ENCODE measurements around the gene ARHGAP18. TPM values are rescaled to one million over a fixed set of nuclear protein-coding genes. Genes with fewer than 3 reads are reported as not detected.

Gene ARHGAP18
- total and polyA plus RNA-seq, 4 experiments from 2014 or later, result 2.3 to 4.6 (median 4.0) TPM

GRCh38 chr6:129647044-129647443, 62.9 kb downstream of the ARHGAP18 start:
- H3K27me3 Mint-ChIP-seq, result no peaks in the 10 kb centered on the region
- Histone ChIP-seq H3K9me3 (ENCODE audit: control insufficient read depth in 1 of 2, low read length in 2 of 2) (no peaks in the 10 kb centered on the region), H3K4me1 (ENCODE audit: insufficient read depth, low read length) (no peaks in the 10 kb centered on the region), H3K27me3 (ENCODE audit: insufficient read depth, low read length) (no peaks in the 10 kb centered on the region), H3K36me3 (ENCODE audit: insufficient read depth, low read length) (no peaks in the 10 kb centered on the region), H3K4me3 (ENCODE audit: low read length in 2 of 2) (no peak overlapping the region), H3K27ac (ENCODE audit: low read depth, low read length) (no peak overlapping the region)
- DNase-seq, result no peak
- no peaks in the 10 kb centered on the region for H3K9me3 Mint-ChIP-seq
- H3K4me3 Mint-ChIP-seq, result no peak overlapping the region
- CTCF ChIA-PET (ENCODE audit: partially characterized antibody), result no interaction called here
- POLR2A ChIA-PET (ENCODE audit: partially characterized antibody), result no interaction called here
- peaks cover 0 to 4% of the 10 kb centered on the region in 2 donors for H3K36me3 Mint-ChIP-seq
- peaks cover 0 to 4% (median 2%) of the 10 kb centered on the region in 4 donors for H3K4me1 Mint-ChIP-seq
- H3K27ac Mint-ChIP-seq, result no peak overlapping the region
- intact Hi-C loops (cut with micrococcal nuclease), result no loop called here

GRCh38 chr6:129646642-129647041, 63.3 kb downstream of the ARHGAP18 start:
- Histone ChIP-seq H3K9me3 (ENCODE audit: control insufficient read depth in 1 of 2, low read length in 2 of 2) (no peaks in the 10 kb centered on the region), H3K4me1 (ENCODE audit: insufficient read depth, low read length) (no peaks in the 10 kb centered on the region), H3K27me3 (ENCODE audit: insufficient read depth, low read length) (no peaks in the 10 kb centered on the region), H3K4me3 (ENCODE audit: low read length in 2 of 2) (no peak overlapping the region), H3K36me3 (ENCODE audit: insufficient read depth, low read length) (no peaks in the 10 kb centered on the region), H3K27ac (ENCODE audit: low read depth, low read length) (no peak overlapping the region)
- peaks cover 0 to 4% of the 10 kb centered on the region in 2 donors for H3K36me3 Mint-ChIP-seq
- CTCF ChIA-PET (ENCODE audit: partially characterized antibody), result no interaction called here
- POLR2A ChIA-PET (ENCODE audit: partially characterized antibody), result no interaction called here
- H3K27ac Mint-ChIP-seq, result no peak overlapping the region
- no peak for DNase-seq
- no peaks in the 10 kb centered on the region for H3K27me3 Mint-ChIP-seq
- H3K9me3 Mint-ChIP-seq, result no peaks in the 10 kb centered on the region
- H3K4me3 Mint-ChIP-seq, result no peak overlapping the region
- intact Hi-C loops (cut with micrococcal nuclease), result no loop called here
- H3K4me1 Mint-ChIP-seq, result peaks cover 0 to 4% (median 2%) of the 10 kb centered on the region in 4 donors

GRCh38 chr6:129645830-129646579, 64.0 kb downstream of the ARHGAP18 start:
- intact Hi-C loops (cut with micrococcal nuclease), result no loop called here
- Mint-ChIP-seq H3K36me3 (peaks cover 0 to 4% of the 10 kb centered on the region in 2 donors), H3K4me1 (peaks cover 0 to 4% (median 2%) of the 10 kb centered on the region in 4 donors), H3K4me3 (no peak overlapping the region), H3K27me3 (no peaks in the 10 kb centered on the region), H3K27ac (no peak overlapping the region), H3K9me3 (no peaks in the 10 kb centered on the region)
- ChIA-PET CTCF (ENCODE audit: partially characterized antibody) (no interaction called here), POLR2A (ENCODE audit: partially characterized antibody) (no interaction called here)
- Histone ChIP-seq H3K4me1 (ENCODE audit: insufficient read depth, low read length) (no peaks in the 10 kb centered on the region), H3K27me3 (ENCODE audit: insufficient read depth, low read length) (no peaks in the 10 kb centered on the region), H3K9me3 (ENCODE audit: control insufficient read depth in 1 of 2, low read length in 2 of 2) (no peaks in the 10 kb centered on the region), H3K27ac (ENCODE audit: low read depth, low read length) (no peak overlapping the region), H3K36me3 (ENCODE audit: insufficient read depth, low read length) (no peaks in the 10 kb centered on the region), H3K4me3 (ENCODE audit: low read length in 2 of 2) (no peak overlapping the region)
- DNase-seq, result no peak

GRCh38 chr6:129645106-129645829, 64.7 kb downstream of the ARHGAP18 start:
- Histone ChIP-seq H3K9me3 (ENCODE audit: control insufficient read depth in 1 of 2, low read length in 2 of 2) (no peaks in the 10 kb centered on the region), H3K4me3 (ENCODE audit: low read length in 2 of 2) (no peak overlapping the region), H3K27me3 (ENCODE audit: insufficient read depth, low read length) (no peaks in the 10 kb centered on the region), H3K36me3 (ENCODE audit: insufficient read depth, low read length) (no peaks in the 10 kb centered on the region), H3K4me1 (ENCODE audit: insufficient read depth, low read length) (no peaks in the 10 kb centered on the region), H3K27ac (ENCODE audit: low read depth, low read length) (no peak overlapping the region)
- DNase-seq, result no peak
- Mint-ChIP-seq H3K4me3 (no peak overlapping the region), H3K9me3 (no peaks in the 10 kb centered on the region), H3K4me1 (peaks cover 0 to 4% (median 2%) of the 10 kb centered on the region in 4 donors), H3K27me3 (no peaks in the 10 kb centered on the region), H3K36me3 (peaks cover 0 to 9% of the 10 kb centered on the region in 2 donors), H3K27ac (no peak overlapping the region)
- intact Hi-C loops (cut with micrococcal nuclease), result no loop called here
- POLR2A ChIA-PET (ENCODE audit: partially characterized antibody), result no interaction called here
- CTCF ChIA-PET (ENCODE audit: partially characterized antibody), result no interaction called here

GRCh38 chr6:129644567-129645015, 65.4 kb downstream of the ARHGAP18 start:
- Mint-ChIP-seq H3K4me1 (peaks cover 0 to 4% (median 2%) of the 10 kb centered on the region in 4 donors), H3K36me3 (peaks cover 0 to 9% of the 10 kb centered on the region in 2 donors), H3K4me3 (no peak overlapping the region), H3K27me3 (no peaks in the 10 kb centered on the region), H3K9me3 (no peaks in the 10 kb centered on the region), H3K27ac (no peak overlapping the region)
- Histone ChIP-seq H3K27me3 (ENCODE audit: insufficient read depth, low read length) (no peaks in the 10 kb centered on the region), H3K4me1 (ENCODE audit: insufficient read depth, low read length) (no peaks in the 10 kb centered on the region), H3K36me3 (ENCODE audit: insufficient read depth, low read length) (no peaks in the 10 kb centered on the region), H3K27ac (ENCODE audit: low read depth, low read length) (no peak overlapping the region), H3K4me3 (ENCODE audit: low read length in 2 of 2) (no peak overlapping the region), H3K9me3 (ENCODE audit: control insufficient read depth in 1 of 2, low read length in 2 of 2) (no peaks in the 10 kb centered on the region)
- POLR2A ChIA-PET (ENCODE audit: partially characterized antibody), result no interaction called here
- intact Hi-C loops (cut with micrococcal nuclease), result no loop called here
- no peak for DNase-seq
- CTCF ChIA-PET (ENCODE audit: partially characterized antibody), result no interaction called here

- H3K27me3 ChIP-seq (ENCODE audit: insufficient read depth, low read length), result no peaks in the 10 kb centered on the region
- H3K27ac ChIP-seq (ENCODE audit: low read depth, low read length), result no peak overlapping the region
- no peaks in the 10 kb centered on the region for H3K4me1 ChIP-seq (ENCODE audit: insufficient read depth, low read length)
- no peaks in the 10 kb centered on the region for H3K9me3 ChIP-seq (ENCODE audit: control insufficient read depth in 1 of 2, low read length in 2 of 2)
- H3K36me3 ChIP-seq (ENCODE audit: insufficient read depth, low read length), result no peaks in the 10 kb centered on the region
- no peak overlapping the region for H3K4me3 ChIP-seq (ENCODE audit: low read length in 2 of 2)
- H3K36me3 Mint-ChIP-seq, result peaks cover 0 to 8% of the 10 kb centered on the region in 2 donors
- H3K9me3 Mint-ChIP-seq, result no peaks in the 10 kb centered on the region
- intact Hi-C loops (cut with micrococcal nuclease), result no loop called here
- H3K4me1 Mint-ChIP-seq, result peaks cover 0 to 4% (median 2%) of the 10 kb centered on the region in 4 donors
- H3K27me3 Mint-ChIP-seq, result no peaks in the 10 kb centered on the region
- CTCF ChIA-PET (ENCODE audit: partially characterized antibody), result no interaction called here
- no peak overlapping the region for H3K4me3 Mint-ChIP-seq
- POLR2A ChIA-PET (ENCODE audit: partially characterized antibody), result no interaction called here
- H3K27ac Mint-ChIP-seq, result no peak overlapping the region
- DNase-seq, result no peak
Observed at GRCh38 chr6:129643968-129644367, 66.0 kb downstream of the ARHGAP18 start.

- no peaks in the 10 kb centered on the region for H3K27me3 Mint-ChIP-seq
- Histone ChIP-seq H3K27me3 (ENCODE audit: insufficient read depth, low read length) (no peaks in the 10 kb centered on the region), H3K27ac (ENCODE audit: low read depth, low read length) (no peak overlapping the region), H3K4me3 (ENCODE audit: low read length in 2 of 2) (no peak overlapping the region), H3K36me3 (ENCODE audit: insufficient read depth, low read length) (no peaks in the 10 kb centered on the region), H3K4me1 (ENCODE audit: insufficient read depth, low read length) (no peaks in the 10 kb centered on the region), H3K9me3 (ENCODE audit: control insufficient read depth in 1 of 2, low read length in 2 of 2) (no peaks in the 10 kb centered on the region)
- DNase-seq, result no peak
- intact Hi-C loops (cut with micrococcal nuclease), result no loop called here
- peaks cover 0 to 1% (median 0%) of the 10 kb centered on the region in 4 donors for H3K4me1 Mint-ChIP-seq
- ChIA-PET CTCF (ENCODE audit: partially characterized antibody) (interaction anchor here (0.8 to 2.9 kb wide), 2 partner anchors 10 to 39 kb away, joined by 3 to 8 read pairs; no protein-coding TSS in a partner anchor), POLR2A (ENCODE audit: partially characterized antibody) (no interaction called here)
- peaks cover 0 to 9% of the 10 kb centered on the region in 2 donors for H3K36me3 Mint-ChIP-seq
- H3K9me3 Mint-ChIP-seq, result no peaks in the 10 kb centered on the region
- no peak overlapping the region for H3K4me3 Mint-ChIP-seq
- H3K27ac Mint-ChIP-seq, result no peak overlapping the region
Observed at GRCh38 chr6:129643176-129643575, 66.8 kb downstream of the ARHGAP18 start.

Data from CD4-positive, alpha-beta memory T cell (primary cell).